HTR-8/SVneo (cell line): ENCODE measurements around the gene DENND11.
A peak's percentile ranks its signal among the peaks of the same experiment; 100 is the strongest.

Experiments used
- DNase-seq: peaks from one replicate; pipeline ENCODE4 v3.0.0; 2011; ENCODE audit warnings: low spot score, mixed read lengths; ENCODE audit not compliant: insufficient read length
- FAIRE-seq: peaks from 2 replicates; lab custom pipeline; 2011; peaks lifted over from hg19 to GRCh38; lab: Jason Lieb, UNC

The DENND11 gene

GRCh38 chr7:141686670-141687069, 15.3 kb downstream of the DENND11 start:
- DNase-seq: no peak
- no peak for FAIRE-seq

DNA sequence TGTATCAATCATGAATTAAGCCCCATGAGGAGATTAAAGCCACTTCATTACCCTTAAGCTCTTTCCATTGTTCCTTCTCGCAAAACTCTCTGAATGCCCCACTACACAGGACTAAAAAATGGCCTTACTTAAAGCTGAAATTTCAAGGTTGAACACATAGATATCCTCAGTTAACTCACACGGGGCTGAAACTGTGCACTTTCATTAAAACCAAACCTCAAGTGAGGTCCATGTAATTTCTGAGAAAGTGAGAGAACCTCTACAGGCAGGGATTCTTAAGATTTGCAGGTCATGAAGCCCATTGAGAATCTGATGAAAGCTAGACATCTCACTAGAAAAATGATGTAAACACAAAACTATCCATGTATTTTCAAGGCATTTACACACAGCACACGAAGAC, 15.9 kb downstream of the DENND11 start:
- FAIRE-seq (no peak), DNase-seq (no peak)

DNA sequence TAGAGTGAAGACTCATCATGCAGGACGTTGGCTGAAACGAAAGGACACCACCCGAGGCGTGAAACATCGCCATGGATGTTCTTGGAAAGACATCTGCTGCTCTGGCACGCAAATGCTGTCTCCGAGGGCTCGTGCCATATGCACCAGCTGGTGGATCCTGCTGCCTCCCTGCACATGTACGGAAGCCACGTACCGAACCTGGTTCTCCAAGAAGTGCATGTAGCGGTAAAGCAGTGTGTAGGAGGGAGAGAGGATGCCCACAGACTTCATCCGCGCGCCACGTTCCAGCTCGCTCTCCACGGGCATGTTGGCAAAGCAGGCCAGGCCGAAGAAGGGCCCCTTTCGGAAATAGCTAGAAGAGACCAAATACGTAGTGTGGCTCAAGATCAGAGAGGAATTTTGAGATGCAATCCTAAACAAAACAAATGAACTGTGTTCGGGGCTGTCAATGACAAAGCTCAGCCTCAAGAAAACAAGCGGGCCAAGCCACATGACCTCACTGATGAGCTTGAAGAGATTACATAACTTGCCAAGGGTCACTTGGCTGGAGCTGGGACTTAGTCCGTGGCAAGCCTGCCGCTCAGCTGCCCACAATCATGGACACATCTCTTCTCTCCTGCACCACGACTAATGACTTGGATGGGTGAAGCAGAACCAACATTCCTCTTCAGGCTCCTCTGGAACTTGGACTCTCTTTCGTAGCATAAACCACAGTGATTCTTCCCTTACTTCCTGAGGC, 16.5 kb downstream of the DENND11 start:
- DNase-seq: no peak
- FAIRE-seq: no peak

GRCh38 chr7:141679014-141679413, 23.0 kb downstream of the DENND11 start:
- DNase-seq (no peak), FAIRE-seq (no peak)

- FAIRE-seq: no peak
- DNase-seq: no peak
Measured at GRCh38 chr7:141676618-141677017, 25.3 kb downstream of the DENND11 start.

GRCh38 chr7:141675436-141676215, 26.3 kb downstream of the DENND11 start:
- FAIRE-seq: no peak

DNA sequence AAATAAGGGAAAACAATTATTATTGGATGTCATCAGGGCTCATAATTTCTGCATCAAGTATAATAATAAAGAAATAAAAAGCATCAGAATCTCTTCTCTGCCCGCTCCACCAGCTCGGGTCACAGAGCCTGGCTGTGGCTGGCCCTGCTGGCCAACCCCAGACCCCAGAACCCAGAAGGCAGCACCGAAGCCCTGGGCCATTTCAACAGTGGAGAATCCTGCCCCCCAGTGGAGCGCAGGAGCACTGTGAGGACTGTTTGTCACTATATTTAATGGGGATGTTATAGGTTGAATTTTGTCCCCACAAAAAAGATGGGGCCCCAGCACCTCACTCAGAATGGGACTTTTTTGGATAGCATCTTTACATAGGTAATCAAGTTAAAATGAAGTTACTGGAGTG, 27.3 kb downstream of the DENND11 start:
- FAIRE-seq (no peak), DNase-seq (no peak)

More at GRCh38 chr7:141675436-141676215, 26.3 kb downstream of the DENND11 start:
- DNase-seq: no peak

GRCh38 chr7:141674171-141674671, 27.7 kb downstream of the DENND11 start:
- DNase-seq (no peak), FAIRE-seq (no peak)

- FAIRE-seq: no peak
Measured at GRCh38 chr7:141673346-141673745, 28.6 kb downstream of the DENND11 start.

DNA sequence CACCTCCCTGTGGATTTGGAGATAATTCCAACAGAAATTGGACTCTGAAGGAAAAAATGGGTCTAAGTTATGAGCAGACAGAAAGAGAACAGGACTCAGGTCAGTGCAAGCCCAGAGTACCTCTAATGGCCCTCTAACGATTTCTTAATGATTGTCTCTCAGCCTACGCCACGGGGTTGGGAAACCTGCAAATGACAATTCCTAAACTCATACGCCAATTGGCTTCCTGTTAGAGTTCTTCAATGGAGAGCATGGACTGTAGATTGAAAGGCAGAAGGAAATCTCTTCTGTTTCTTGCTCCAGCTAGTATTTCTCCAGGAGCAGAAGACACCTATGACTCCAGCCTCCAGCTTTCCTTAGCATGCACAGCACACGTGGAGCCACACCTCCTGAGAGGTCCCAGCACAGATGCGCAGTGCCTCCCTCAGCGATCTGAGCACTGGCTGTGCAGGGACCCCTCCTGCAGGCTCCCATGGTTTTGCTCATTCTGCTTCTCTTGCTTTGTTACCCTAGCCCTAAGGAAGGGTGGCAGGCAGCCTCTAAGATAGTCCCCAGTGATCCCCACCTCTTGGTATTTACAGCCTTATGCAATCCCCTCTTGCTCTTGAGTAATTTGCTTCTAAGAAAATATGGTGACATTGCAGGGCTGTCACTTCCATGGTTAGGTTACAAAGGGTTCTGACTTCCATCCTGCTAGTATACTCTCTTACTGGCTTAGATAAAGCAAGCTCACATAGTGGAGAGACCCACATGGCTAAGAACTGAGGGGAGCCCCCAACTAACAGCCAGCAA, 30.1 kb downstream of the DENND11 start:
- no peak for FAIRE-seq
- DNase-seq: no peak

More at GRCh38 chr7:141673346-141673745, 28.6 kb downstream of the DENND11 start:
- no peak for DNase-seq

- FAIRE-seq (no peak), DNase-seq (no peak)
Measured at GRCh38 chr7:141668853-141669252, 33.1 kb downstream of the DENND11 start.

- FAIRE-seq (no peak), DNase-seq (no peak)
Measured at GRCh38 chr7:141666071-141666470, 35.9 kb downstream of the DENND11 start.

- DNase-seq (no peak), FAIRE-seq (no peak)
Measured at GRCh38 chr7:141665208-141666035, 36.5 kb downstream of the DENND11 start.

DNA sequence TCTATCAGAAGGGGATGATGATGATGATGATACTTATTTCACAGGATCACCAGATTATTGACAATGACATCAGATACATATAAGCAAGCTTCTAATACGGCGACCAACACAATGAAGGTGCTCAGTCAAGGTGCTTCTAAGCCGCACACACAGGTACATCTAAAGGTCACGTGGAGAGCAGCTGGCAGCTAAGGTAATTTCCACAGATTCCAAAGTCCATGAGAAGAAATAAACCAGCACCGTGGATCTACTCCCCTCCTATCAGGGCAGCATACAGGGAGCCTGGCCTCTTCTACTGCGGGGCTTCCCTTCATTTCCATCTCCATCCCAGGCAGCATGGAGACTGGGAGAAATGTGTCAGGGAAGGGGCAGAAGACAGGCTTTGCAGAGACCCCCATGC, 37.5 kb downstream of the DENND11 start:
- DNase-seq (no peak), FAIRE-seq (no peak)

DNA sequence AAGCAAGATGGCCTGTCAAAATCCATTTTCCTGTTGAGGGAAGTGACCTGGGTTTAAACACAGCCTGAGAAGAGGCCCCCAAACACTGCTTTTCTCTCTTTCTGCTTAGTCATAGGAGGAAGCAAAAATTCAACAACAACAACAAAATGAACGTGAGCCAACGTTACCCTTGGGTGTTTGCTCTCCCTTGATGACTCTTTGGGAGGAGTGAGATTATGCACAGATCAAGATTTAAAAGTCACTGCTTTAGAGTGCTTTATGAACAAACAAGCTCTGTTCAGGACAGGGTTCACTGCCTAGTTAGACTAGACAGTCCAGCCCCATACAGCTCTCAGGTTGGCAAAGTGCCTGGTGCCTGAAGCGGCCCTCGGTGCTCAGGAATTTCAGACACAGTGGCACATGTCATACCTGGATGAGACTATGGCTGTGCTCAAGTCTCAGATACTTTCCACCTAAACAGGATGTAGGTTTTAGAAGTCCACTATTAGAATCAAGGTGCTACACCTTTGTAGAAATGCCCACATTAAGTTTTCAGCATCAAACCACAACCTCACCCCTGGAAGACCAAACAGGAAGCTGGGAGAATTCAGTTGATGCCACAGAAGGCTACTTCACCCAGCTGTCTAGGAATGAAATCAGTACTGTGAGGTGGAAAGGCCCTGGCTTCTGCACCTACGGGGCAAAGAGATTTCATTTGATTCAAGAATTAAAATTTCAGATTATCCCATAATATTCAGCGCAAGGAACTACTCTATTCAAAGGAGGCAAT, 38.7 kb downstream of the DENND11 start:
- DNase-seq (no peak), FAIRE-seq (no peak)

DNA sequence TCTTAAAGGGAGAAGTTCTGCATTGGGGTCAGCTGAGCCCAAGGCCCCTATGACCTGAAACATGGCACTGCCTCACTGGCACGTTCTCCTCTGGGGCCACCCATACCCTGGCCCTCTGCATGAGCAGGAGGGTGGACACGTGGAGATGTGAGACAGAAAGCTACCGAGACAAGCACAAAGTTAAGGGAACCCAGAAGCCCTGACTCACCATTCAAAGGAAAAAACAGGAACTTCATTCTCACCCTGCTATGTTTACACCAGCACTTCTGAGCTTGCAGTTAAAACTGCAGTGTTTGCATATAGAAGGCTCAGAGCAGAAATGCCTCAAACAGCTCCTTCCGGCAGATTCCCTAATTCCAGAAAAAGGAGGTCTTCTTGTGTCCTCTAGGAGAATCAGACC, 41.7 kb downstream of the DENND11 start:
- DNase-seq (no peak), FAIRE-seq (no peak)

DNA sequence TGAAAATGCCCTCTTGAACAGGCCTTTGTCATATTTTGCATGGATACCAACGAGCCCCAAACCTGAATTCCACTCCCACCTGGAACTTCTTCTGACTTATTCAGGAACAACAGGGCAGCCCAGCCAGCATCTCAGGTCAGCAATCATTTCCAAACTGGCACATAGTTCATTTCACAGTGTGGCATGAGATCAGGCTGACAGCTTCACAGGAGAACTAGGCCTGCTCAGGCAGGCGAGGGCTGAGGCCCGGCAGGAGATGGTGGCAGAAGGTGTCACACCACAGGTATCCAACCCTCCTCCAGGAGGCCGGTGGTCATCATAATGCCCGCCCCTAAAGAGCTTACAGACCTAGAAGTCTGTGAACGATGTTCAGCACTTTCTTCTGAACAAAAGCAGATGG, 42.5 kb downstream of the DENND11 start:
- DNase-seq (no peak), FAIRE-seq (no peak)

- DNase-seq (peak; percentile 35), FAIRE-seq (no peak)
Measured at GRCh38 chr7:141654551-141654950, 47.4 kb downstream of the DENND11 start.

GRCh38 chr7:141652691-141653090, 49.3 kb downstream of the DENND11 start:
- no peak for DNase-seq
- no peak for FAIRE-seq
